Trophoblast cell (in vitro differentiated cells and primary cell): ENCODE results near the gene KCTD2.

Experiments used
- DNase-seq, 2 donors: peaks; one replicate each; pipeline ENCODE4 v3.0.0-alpha.2; 2016
- H2AFZ ChIP-seq: 2 replicates; pipeline ENCODE4 v1.6.1; 2013; ENCODE audit warnings: low read length, moderate library complexity, mild to moderate bottlenecking; ENCODE audit not compliant: insufficient read depth, poor library complexity
- H2AK5ac ChIP-seq: 2 replicates; pipeline ENCODE4 v1.6.1; 2013; ENCODE audit warnings: mild to moderate bottlenecking, low read length
- H2BK120ac ChIP-seq: 2 replicates; pipeline ENCODE4 v1.6.1; 2013; ENCODE audit warnings: low read length, mild to moderate bottlenecking, moderate library complexity; ENCODE audit not compliant: insufficient read depth, poor library complexity
- H2BK12ac ChIP-seq: 2 replicates; pipeline ENCODE4 v1.6.1; 2013; ENCODE audit warnings: mild to moderate bottlenecking, low read length, moderate library complexity
- H2BK5ac ChIP-seq: 2 replicates; pipeline ENCODE4 v1.6.1; 2013; ENCODE audit warnings: low read length, low read depth, moderate library complexity, mild to moderate bottlenecking; ENCODE audit not compliant: poor library complexity
- H3K14ac ChIP-seq: 2 replicates; pipeline ENCODE4 v1.6.1; 2013; ENCODE audit warnings: mild to moderate bottlenecking, low read length
- H3K18ac ChIP-seq: 2 replicates; pipeline ENCODE4 v1.6.1; 2013; ENCODE audit warnings: mild to moderate bottlenecking, low read length
- H3K23ac ChIP-seq: 2 replicates; pipeline ENCODE4 v1.6.1; 2013; ENCODE audit warnings: low read length
- H3K27ac ChIP-seq: 2 replicates; pipeline ENCODE4 v1.5.1; 2013; ENCODE audit warnings: low read depth, mild to moderate bottlenecking, inconsistent platforms, low read length, moderate library complexity
- H3K27me3 ChIP-seq: 2 replicates; pipeline ENCODE4 v1.6.1; 2013; ENCODE audit warnings: inconsistent platforms, mild to moderate bottlenecking, low read length, moderate library complexity; ENCODE audit not compliant: insufficient read depth
- H3K36me3 ChIP-seq, 2 experiments: 1 replicate in 1 of 2; 2 replicates in 1 of 2; pipeline ENCODE4 v1.6.1; 2013; ENCODE audit warnings: low read length in 2 of 2, mild to moderate bottlenecking in 2 of 2, moderate library complexity in 1 of 2; ENCODE audit not compliant: insufficient read depth in 2 of 2, control insufficient read depth in 1 of 2
- H3K4ac ChIP-seq: 2 replicates; pipeline ENCODE4 v1.6.1; 2013; ENCODE audit warnings: low read depth, mild to moderate bottlenecking, low read length, moderate library complexity
- H3K4me1 ChIP-seq, 2 experiments: 1 replicate in 1 of 2; 2 replicates in 1 of 2; pipeline ENCODE4 v1.6.1; 2013; ENCODE audit warnings: low read length in 2 of 2, mild to moderate bottlenecking in 2 of 2, moderate library complexity in 1 of 2; ENCODE audit not compliant: insufficient read depth in 2 of 2, control insufficient read depth in 1 of 2
- H3K4me2 ChIP-seq: 2 replicates; pipeline ENCODE4 v1.6.1; 2013; ENCODE audit warnings: inconsistent platforms, mild to moderate bottlenecking, low read length, moderate library complexity
- H3K4me3 ChIP-seq: 2 replicates; pipeline ENCODE4 v1.5.1; 2013; ENCODE audit warnings: mild to moderate bottlenecking, low read depth, low read length, inconsistent platforms
- H3K79me1 ChIP-seq: one replicate; pipeline ENCODE4 v1.6.1; 2013; ENCODE audit warnings: low read length
- H3K79me2 ChIP-seq: 2 replicates; pipeline ENCODE4 v1.6.1; 2013; ENCODE audit warnings: low read length, mild to moderate bottlenecking; ENCODE audit not compliant: control insufficient read depth, insufficient read depth, poor library complexity
- H3K9ac ChIP-seq: 2 replicates; pipeline ENCODE4 v1.6.1; 2013; ENCODE audit warnings: mild to moderate bottlenecking, low read length
- H3K9me3 ChIP-seq: 2 replicates; pipeline ENCODE4 v1.6.1; 2013; ENCODE audit warnings: low read depth, mild to moderate bottlenecking, control low read depth, inconsistent platforms, low read length; ENCODE audit not compliant: insufficient read depth
- H4K12ac ChIP-seq: 2 replicates; pipeline ENCODE4 v1.6.1; 2013; ENCODE audit warnings: low read depth, mild to moderate bottlenecking, low read length, moderate library complexity
- H4K8ac ChIP-seq: 2 replicates; pipeline ENCODE4 v1.6.1; 2013; ENCODE audit warnings: low read depth, mild to moderate bottlenecking, low read length, moderate library complexity
- H4K91ac ChIP-seq: one replicate; pipeline ENCODE4 v1.6.1; 2013; ENCODE audit warnings: low read depth, mild to moderate bottlenecking, low read length, moderate library complexity
- WGBS: extraction: QIAGEN DNeasy Blood & Tissue Kit; methylation state at CpG from one replicate; pipeline ENCODE4 v1.1.7; 2013; ENCODE audit warnings: missing lambda C conversion rate; ENCODE audit not compliant: insufficient read length, insufficient coverage; ENCODE audit errors: extremely low coverage; 5-methylcytosine and 5-hydroxymethylcytosine counted together

KCTD2 gene

GRCh38 chr17:75003070-75003956 lies 43.7 kb upstream of the KCTD2 start:
- Histone ChIP-seq H3K27me3 (no peaks in the 10 kb centered on the region), H2AK5ac (no peak overlapping the region), H3K79me2 (no peaks in the 10 kb centered on the region), H3K18ac (no peak overlapping the region), H4K91ac (no peak overlapping the region), H2BK5ac (no peak overlapping the region), H3K4me1 (no peaks in the 10 kb centered on the region), H3K14ac (no peak overlapping the region), H2AFZ (no peak overlapping the region), H3K4me2 (no peak overlapping the region), H2BK12ac (no peak overlapping the region), H4K12ac (no peak overlapping the region), H3K4ac (no peak overlapping the region), H3K9ac (no peak overlapping the region), H3K23ac (no peak overlapping the region), H3K79me1 (no peaks in the 10 kb centered on the region), H3K36me3 (peaks cover 37 to 41% of the 10 kb centered on the region in 2 experiments), H3K27ac (no peak overlapping the region), H2BK120ac (no peak overlapping the region), H4K8ac (no peak overlapping the region), H3K4me3 (peak overlapping the region; percentile 23), H3K9me3 (no peaks in the 10 kb centered on the region)
- no CpG with 5 or more reads among the region's 76 CpGs for WGBS
- DNase-seq: no peak

- H3K23ac ChIP-seq: no peak overlapping the region
- no peak overlapping the region for H3K4me2 ChIP-seq
- no peak overlapping the region for H3K9ac ChIP-seq
- H3K79me1 ChIP-seq: no peaks in the 10 kb centered on the region
- H3K9me3 ChIP-seq: no peaks in the 10 kb centered on the region
- H3K14ac ChIP-seq: no peak overlapping the region
- no peak overlapping the region for H4K8ac ChIP-seq
- no peaks in the 10 kb centered on the region for H3K27me3 ChIP-seq
- no peak overlapping the region for H4K91ac ChIP-seq
- H2BK5ac ChIP-seq: no peak overlapping the region
- H2AK5ac ChIP-seq: no peak overlapping the region
- H3K36me3 ChIP-seq: peaks cover 37 to 41% of the 10 kb centered on the region in 2 experiments
- no peak overlapping the region for H2AFZ ChIP-seq
- no peak overlapping the region for H3K4me3 ChIP-seq
- no CpG with 5 or more reads among the region's 19 CpGs for WGBS
- no peak overlapping the region for H4K12ac ChIP-seq
- H3K4ac ChIP-seq: no peak overlapping the region
- no peaks in the 10 kb centered on the region for H3K79me2 ChIP-seq
- H3K4me1 ChIP-seq: peaks cover under 1 to 1% of the 10 kb centered on the region in 2 experiments
- DNase-seq: no peak
- no peak overlapping the region for H3K18ac ChIP-seq
- no peak overlapping the region for H3K27ac ChIP-seq
- no peak overlapping the region for H2BK12ac ChIP-seq
- no peak overlapping the region for H2BK120ac ChIP-seq
These were observed 43.1 kb upstream of the KCTD2 start for GRCh38 chr17:75003957-75004355.

- no CpG with 5 or more reads among the region's 3 CpGs for WGBS
- no peak for DNase-seq
- H3K79me1 ChIP-seq: no peaks in the 10 kb centered on the region
These were observed 42.7 kb upstream of the KCTD2 start for GRCh38 chr17:75004371-75004770.

GRCh38 chr17:75005291-75005690 lies 41.7 kb upstream of the KCTD2 start:
- no peak overlapping the region for H3K4me2 ChIP-seq
- no peaks in the 10 kb centered on the region for H3K79me1 ChIP-seq
- H4K91ac ChIP-seq: no peak overlapping the region
- H2BK120ac ChIP-seq: no peak overlapping the region
- H3K4ac ChIP-seq: no peak overlapping the region
- no peak overlapping the region for H4K12ac ChIP-seq
- no peak for DNase-seq
- no peak overlapping the region for H2BK12ac ChIP-seq
- no peak overlapping the region for H3K23ac ChIP-seq
- H4K8ac ChIP-seq: no peak overlapping the region
- WGBS: no CpG with 5 or more reads among the region's 8 CpGs
- H2BK5ac ChIP-seq: no peak overlapping the region
- no peak overlapping the region for H3K9ac ChIP-seq
- H2AFZ ChIP-seq: no peak overlapping the region
- no peak overlapping the region for H3K4me3 ChIP-seq
- peaks cover 31 to 37% of the 10 kb centered on the region in 2 experiments for H3K36me3 ChIP-seq
- no peaks in the 10 kb centered on the region for H3K9me3 ChIP-seq
- H3K4me1 ChIP-seq: peaks cover 2 to 6% of the 10 kb centered on the region in 2 experiments
- no peak overlapping the region for H2AK5ac ChIP-seq
- no peaks in the 10 kb centered on the region for H3K79me2 ChIP-seq
- H3K14ac ChIP-seq: no peak overlapping the region
- H3K27ac ChIP-seq: no peak overlapping the region
- no peaks in the 10 kb centered on the region for H3K27me3 ChIP-seq
- H3K18ac ChIP-seq: no peak overlapping the region

More at GRCh38 chr17:75004371-75004770, 42.7 kb upstream of the KCTD2 start:
- H4K8ac ChIP-seq: no peak overlapping the region
- no peak overlapping the region for H3K4ac ChIP-seq
- H2AFZ ChIP-seq: no peak overlapping the region
- no peak overlapping the region for H3K27ac ChIP-seq
- H3K4me3 ChIP-seq: no peak overlapping the region
- no peak overlapping the region for H2AK5ac ChIP-seq
- H3K27me3 ChIP-seq: no peaks in the 10 kb centered on the region
- no peak overlapping the region for H2BK5ac ChIP-seq
- H3K4me1 ChIP-seq: peaks cover 2 to 3% of the 10 kb centered on the region in 2 experiments
- H4K91ac ChIP-seq: no peak overlapping the region
- no peak overlapping the region for H4K12ac ChIP-seq
- no peak overlapping the region for H3K4me2 ChIP-seq
- H3K18ac ChIP-seq: no peak overlapping the region
- H2BK12ac ChIP-seq: no peak overlapping the region
- H3K9me3 ChIP-seq: no peaks in the 10 kb centered on the region
- no peak overlapping the region for H2BK120ac ChIP-seq
- no peak overlapping the region for H3K9ac ChIP-seq
- H3K36me3 ChIP-seq: peaks cover 36 to 39% of the 10 kb centered on the region in 2 experiments
- H3K14ac ChIP-seq: no peak overlapping the region
- H3K23ac ChIP-seq: no peak overlapping the region
- no peaks in the 10 kb centered on the region for H3K79me2 ChIP-seq
